GM18861 (cell line): Measurements from ENCODE around the gene C5orf52.
"Not testable (repeated sequence)": the region's sequence is repeated elsewhere in the genome, so short reads cannot be mapped to it uniquely, and the experiment has no call there.

Experiments
- ATAC-seq: cut with Tn5 transposase; IDR thresholded peaks from one replicate; pipeline ENCODE4 v1.9.1; 2021; ENCODE audit not compliant: unreplicated experiment

Gene C5orf52

DNA sequence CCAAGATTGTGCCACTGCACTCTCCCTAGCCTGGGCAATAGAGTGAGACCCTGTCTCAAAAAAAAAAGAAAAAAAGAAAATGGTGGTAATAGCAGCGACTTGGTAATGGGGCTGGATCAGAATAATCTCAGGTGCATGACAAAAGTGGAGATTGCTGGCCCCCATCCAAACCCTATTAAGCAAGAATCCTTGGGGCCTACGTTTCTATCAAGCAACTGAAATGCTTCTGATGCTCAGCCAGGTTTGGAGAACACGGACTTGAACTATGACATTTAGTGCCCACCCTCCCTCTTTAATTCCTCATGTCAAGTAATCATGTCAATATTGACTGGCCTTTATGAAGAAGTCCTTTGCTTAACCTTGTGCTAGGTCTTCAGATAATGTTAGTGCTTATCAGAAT, 6.6 kb downstream of the C5orf52 start:
- ATAC-seq: no peak

GRCh38 chr5:157679801-157680200, 8.5 kb downstream of the C5orf52 start:
- ATAC-seq: no peak

GRCh38 chr5:157680239-157680638, 8.9 kb downstream of the C5orf52 start:
- ATAC-seq: no peak

- no peak for ATAC-seq
Observed at GRCh38 chr5:157681048-157681447, 9.7 kb downstream of the C5orf52 start.

DNA sequence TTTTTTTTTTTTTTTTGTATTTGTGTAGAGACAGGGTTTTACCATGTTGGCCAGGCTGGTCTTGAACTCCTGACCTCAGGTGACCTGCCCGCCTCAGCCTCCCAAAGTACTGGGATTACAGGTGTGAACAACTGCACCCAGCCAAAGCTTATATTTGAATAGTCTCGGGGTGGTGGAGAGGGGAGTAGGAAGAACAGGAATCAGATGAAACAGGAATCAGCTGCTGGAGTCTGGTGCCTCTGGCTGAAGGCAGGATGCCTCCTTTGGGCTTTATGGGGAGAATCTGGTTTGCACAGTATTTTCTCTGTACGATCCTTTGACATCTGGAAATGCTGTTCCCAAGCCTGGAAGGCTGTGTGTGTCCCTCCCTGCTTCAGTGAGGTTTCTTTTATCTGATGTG, 10.9 kb downstream of the C5orf52 start:
- ATAC-seq: no peak

DNA sequence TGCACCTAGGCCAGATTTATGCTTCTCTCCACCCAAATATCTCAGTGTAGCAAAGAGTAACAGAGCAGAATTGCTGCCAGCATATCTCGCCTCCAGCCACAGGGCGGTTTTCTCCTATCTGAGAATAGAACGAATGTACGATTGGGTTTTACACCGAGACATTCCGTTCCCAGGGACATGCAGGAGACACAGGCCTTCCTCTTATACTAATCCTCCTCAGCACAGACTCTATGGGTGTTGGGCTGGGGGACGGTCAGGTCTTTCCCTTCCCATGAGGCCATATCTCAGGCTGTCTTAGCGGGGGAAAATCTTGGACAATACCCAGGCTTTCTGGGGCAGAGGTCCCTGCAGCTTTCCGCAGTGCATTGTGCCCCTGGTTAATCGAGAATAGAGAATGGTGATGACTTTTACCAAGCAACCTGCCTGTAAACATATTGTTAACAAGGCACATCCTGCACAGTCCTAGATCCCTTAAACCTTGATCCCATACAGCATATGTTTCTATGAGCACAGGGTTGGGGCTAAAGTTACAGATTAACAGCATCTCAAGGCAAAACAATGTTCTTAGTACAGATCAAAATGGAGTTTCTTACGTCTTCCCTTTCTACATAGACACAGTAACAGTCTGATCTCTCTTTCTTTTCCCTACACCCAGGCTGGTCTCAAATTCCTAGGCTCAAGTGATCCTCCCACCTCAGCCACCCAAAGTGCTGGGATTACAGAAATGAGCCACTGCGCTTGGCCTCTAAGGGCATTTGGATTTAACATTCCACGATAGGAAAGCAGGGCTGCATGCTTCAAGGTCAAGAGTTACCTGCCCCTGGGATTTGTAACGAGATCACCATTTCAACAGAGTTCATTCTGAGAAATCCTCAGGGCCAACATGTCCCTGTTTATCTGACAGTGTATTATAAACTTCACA, 15.2 kb downstream of the C5orf52 start:
- not testable (repeated sequence) for ATAC-seq

DNA sequence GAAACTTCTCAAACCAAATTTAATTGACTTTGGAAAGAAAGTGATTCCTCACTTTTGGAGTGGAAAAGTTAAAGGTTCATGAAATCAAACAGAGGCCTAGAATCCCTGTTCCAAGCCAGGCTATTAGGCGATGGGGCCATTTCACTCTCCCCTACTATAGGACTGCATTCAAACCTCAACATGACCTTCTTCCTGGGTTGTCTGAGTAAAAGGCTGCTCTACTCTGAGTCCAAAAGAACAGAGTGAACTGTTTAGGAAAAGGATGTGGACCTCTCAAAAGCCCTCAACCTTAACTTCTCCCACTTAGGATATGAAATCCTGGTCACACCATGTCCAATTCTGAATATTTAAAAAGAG, 15.8 kb downstream of the C5orf52 start:
- no peak for ATAC-seq

DNA sequence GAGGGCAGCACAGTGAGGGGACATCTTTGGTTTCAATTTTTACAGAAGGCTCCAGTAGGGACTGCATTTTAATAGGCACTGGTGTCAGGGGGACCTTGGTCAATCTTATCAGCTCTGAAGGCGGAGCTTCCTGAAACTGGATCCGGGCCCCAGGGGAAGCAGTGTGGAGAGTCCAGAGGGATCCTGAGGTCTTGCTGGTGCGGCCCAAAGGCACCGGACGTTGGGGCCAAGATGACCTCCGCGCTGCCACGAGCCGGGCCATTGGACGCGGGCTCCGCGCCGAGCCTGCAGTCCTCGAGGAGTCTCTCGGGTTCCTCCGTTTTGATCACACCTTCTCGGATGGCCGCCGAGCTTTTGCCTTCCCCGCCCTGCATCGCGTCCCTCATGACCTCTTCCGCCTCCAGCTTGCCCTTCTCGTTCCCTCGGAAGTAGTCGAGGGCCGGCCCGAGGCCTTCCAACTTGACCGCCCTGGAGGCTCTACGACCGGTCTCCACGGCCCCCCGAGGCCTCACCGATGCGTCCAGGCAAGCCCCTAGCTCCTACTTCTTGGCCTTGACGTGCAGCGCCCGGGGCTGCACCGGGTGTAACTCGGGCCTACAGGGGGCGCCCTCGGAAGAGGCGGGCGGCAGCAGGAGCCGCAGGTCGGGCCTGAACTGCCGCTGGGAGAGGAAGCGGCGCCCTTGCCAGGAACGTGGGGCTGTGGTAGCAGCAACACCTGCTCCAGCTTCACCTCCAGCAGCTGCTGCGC, 18.8 kb downstream of the C5orf52 start:
- ATAC-seq: no peak

DNA sequence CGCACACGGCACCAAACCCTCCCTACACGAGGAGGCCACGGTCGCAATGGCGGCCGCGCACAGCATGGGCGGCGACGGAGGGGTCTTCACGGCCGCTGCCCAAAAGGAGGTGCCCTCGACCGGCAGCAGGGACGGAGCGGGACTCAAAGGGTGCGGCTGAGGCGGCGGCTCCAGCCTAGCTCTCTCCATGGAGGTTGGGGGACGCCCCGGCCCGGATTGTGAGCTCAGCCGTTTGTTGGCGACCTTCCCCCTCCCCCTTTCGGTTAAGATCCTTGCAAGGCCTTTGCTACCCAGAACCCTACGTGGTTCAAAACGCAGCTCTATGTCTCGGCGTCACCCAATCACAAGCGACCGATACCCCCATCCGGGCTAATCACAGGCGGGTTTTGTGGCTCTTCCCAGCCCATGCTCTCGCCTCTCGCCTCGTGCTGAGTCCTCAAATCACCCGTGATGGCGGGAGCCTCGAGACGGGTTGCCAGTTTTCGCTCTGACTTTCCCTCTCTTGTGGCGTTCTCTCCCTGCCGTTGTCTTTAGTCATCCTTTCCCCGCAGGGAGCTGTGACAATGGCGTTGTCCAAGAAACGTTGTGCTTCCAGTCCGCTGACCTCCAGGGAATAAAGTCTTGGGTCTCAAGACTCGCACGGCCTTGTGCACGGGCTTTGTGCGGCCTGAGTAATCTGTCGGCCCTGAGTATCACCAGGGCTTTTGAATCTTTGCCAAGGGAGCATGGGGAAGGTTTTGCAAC, 19.5 kb downstream of the C5orf52 start:
- no peak for ATAC-seq

DNA sequence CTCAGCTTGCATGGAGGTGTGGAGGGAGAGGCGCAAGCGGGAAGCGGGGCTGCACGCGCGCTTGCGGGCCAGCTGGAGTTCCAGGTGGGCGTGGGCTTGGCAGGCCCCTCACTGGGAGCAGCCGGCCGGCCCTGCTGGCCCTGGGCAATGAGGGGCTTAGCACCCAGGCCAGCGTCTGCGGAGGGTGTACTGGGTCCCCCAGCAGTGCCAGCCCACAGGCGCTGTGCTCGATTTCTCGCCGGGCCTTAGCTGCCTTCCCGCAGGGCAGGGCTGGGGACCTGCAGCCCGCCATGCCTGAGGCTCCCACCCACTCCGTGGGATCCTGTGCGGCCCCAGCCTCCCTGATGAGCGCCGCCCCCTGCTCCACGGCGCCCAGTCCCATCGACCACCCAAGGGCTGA, 22.5 kb downstream of the C5orf52 start:
- not testable (repeated sequence) for ATAC-seq

DNA sequence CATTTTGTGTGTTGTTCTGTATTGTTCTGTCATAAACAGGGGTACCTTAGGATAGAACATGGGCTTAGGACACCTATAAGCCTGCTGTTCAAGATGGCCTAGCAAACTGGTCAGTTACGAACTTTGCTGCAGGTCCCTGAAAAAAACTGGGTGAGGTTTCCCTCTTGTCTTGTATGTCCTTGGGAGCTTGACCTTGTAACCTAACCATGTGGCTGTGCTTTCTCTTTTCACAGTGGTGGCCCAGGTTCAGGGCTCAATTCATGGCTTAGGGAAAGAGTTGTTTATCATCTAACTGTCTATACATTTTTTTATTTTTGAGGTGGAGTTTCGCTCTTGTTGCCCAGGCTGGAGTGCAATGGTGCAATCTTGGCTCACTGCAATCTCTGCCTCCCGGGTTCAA, 24.8 kb downstream of the C5orf52 start:
- ATAC-seq: not testable (repeated sequence)

DNA sequence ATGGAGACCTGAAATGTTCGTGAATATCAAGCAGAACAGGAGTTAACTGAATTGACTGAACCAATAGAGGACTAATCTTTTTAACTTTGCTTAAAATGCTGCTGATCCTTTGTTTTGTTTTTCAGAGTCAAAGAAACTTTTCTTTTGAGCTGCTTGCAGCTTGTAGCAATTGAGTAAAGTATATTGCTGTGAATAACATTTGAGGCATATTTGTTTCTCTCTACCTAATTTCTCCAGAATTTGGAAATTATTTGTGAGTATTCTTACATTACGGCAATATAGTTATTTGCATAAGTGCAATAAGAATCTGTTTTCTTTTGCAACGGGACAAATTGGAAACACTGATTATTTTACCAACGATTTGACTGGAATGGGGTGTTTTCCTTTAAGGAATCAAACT, 27.3 kb downstream of the C5orf52 start:
- not testable (repeated sequence) for ATAC-seq

GRCh38 chr5:157703736-157704135, 32.4 kb downstream of the C5orf52 start:
- no peak for ATAC-seq

DNA sequence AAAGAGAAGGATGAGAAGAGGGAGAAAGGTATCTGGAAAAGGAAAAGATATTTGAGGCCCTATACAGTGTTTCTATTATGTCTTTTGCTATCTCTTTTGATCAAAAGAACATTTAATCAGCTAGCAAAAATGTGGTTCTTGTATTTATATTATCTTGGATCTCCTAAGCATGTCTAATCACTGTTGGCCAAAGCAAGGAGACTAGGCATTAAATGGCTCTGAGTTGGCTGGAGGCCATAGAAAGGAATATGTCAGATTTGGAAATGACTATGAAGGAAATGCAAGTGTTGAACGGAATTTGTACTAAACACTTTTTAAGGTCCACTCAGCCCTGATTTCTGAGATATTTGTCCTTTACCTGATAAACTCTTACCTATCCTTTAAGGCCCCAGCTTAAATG, 37.5 kb downstream of the C5orf52 start:
- ATAC-seq: no peak

DNA sequence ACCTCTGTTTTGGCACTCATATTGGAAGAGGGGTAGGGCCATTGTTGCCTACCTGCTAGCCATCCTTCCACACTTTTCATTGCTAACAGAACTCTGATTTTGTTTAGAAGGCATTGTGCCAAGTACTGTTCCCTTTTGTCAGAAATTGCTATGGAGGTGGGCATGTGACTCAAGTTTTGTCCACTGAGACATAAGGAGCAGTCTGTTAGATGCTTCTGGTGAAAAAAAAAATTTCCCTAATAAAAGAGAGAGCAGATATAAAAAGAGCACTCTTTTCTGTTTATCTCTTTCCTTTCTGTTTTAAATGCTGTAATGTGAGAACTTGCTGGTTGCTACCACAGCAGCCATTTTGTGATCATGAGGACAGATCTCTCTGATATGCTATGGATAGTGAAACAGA, 38.0 kb downstream of the C5orf52 start:
- no peak for ATAC-seq

DNA sequence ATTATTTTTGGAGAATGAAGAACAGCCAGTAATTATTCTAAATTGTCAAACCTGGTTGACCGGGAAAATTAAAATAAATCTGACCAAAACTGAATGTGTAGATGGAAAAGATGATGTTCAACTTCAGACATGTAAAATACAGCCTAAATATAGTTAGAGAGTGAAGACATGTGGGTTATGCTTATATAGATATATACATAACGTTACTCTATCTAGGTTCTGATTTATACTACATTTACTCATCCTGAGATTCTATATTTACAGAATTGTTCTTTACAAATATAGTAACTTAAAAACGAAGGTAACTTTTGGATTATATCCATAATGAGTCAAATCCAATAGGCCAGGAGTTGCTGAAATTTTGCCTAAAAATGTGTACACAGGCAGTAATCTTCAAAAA, 39.1 kb downstream of the C5orf52 start:
- ATAC-seq: no peak

- no peak for ATAC-seq
Observed at GRCh38 chr5:157710882-157711281, 39.5 kb downstream of the C5orf52 start.

DNA sequence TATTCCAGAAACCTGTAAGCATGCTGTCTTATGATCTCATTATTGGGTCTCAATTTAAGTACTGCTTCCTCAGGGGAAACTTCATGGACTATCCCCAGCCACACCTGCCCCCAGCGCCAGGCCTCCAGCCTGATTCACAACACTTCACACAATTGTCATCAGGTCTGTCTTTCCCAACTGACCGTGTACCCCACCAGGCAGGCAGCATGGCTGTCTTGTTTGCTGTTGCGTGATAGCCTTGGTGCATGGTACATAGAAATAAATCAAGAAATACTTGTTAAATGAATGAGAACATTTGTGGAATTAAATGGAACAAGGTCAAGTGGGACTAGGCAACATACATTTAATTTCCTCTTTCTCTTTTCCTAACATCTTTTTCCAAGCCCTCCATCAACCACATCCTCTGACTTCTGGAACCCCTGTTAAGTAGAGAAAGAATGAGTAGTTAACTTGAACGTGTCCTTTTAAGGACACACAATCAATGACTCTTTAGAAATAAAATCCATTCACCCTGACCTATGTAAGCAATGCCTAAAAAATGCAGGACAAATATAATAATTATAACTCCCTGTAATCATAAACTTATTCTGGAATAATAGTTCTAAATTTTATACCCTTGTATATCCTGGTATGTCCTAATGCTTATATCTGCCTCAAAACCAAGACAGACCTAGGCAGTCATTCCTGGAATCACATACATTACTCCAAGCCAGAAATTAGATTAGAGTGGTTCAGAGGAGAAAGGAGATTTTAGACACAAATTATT, 42.7 kb downstream of the C5orf52 start:
- no peak for ATAC-seq

GRCh38 chr5:157714596-157714864, 43.2 kb downstream of the C5orf52 start:
- no peak for ATAC-seq

GRCh38 chr5:157718519-157718918, 47.2 kb downstream of the C5orf52 start:
- peak; percentile 74 for ATAC-seq

- ATAC-seq: no peak
Observed at GRCh38 chr5:157719245-157719644, 47.9 kb downstream of the C5orf52 start.
